Measurements from ENCODE around the gene GCC1.
A peak's percentile ranks its signal among the peaks of the same experiment; 100 is the strongest.
"Not testable (repeated sequence)": the region's sequence is repeated elsewhere in the genome, so short reads cannot be mapped to it uniquely, and the experiment has no call there.

Gene GCC1

DNA sequence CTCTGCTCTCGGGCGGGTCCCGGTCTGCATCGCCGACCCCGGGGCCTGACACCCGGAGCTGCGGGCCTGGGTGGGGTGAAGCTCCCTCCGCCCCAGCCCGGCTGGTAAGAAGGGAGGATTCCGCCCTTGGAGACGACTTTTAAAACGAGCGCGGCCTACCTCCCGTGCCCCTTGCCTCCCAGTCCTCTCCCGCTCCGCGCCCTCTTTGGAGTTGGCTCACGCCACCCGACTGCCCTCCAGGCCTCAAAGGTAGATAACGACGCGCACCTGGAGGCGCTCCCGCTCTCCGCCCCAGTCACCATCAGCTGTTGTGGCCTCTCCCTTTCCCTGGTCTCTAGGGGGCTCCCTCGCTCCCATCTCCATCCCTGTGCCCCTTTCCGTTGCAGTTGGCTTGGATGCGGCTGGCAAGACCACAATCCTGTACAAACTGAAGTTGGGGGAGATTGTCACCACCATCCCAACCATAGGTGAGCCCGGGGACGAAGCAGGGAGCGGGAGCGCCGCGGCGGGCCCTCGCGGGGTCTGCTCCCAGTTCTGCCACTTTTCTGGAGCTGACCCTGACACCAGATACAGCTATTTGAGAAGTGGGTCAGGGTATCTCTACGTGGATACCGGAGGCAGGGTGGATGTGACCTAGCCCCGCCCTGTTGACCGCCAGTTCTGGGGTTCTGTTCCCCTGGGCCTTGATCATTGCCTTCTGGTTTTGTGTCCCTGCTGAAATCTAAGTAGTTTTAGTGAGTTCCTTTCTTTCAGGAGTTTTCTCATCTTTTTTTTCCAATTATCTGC is 3.5 kb upstream of the GCC1 start:
- peak; percentile 65 for DNase-seq

- peak; percentile 93 for DNase-seq
These were observed 2.8 kb upstream of the GCC1 start, which contains the start of gene ARF5 for GRCh38 chr7:127588019-127588696. Gene ARF5 (plus strand): TSS chr7:127588411. CDS start chr7:127588499, 88 bp downstream.

DNA sequence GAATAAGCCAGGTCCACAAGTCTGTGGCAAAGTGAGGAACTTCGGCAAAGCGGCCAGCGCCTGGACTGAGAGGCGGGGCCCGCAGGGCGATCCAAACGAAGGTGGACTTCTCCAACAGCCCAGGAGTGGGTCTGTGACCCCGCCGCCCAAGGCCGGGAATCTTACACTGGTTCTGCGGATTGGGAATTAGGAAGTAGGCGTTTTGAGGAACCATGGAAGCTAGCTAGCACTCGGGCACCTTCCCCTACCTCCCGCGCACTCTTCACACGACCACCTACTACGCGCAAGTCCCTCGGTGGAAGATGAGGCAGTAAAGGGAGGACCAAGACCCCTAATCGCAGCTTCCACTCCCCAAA is 2.2 kb upstream of the GCC1 start:
- DNase-seq: no peak

- DNase-seq: no peak
These were observed 950 bp upstream of the GCC1 start for GRCh38 chr7:127586346-127586745.

- no peak for DNase-seq
These were observed 750 bp downstream of the GCC1 start for GRCh38 chr7:127584648-127585043.

GRCh38 chr7:127582361-127582760 is 3.0 kb downstream of the GCC1 start:
- DNase-seq: no peak

DNA sequence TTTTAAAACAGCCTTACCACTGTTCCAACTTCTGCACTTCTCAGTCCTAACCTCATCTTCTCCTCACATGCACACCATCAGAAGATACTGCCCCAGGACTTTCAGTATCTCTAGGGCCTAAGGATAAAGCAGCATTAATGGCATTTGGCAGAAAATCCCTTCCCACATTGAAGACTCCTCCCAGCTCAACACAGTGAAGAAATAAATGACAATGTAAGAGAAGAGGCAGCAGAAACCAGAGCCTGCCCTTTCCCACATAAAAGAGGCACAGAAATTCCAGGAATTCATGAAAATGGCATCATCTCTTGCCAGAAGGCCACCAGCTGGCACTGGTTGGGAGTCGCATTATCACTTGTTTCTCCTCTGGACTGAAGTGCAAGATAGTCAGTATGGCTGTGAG is 3.7 kb downstream of the GCC1 start:
- no peak for DNase-seq

DNA sequence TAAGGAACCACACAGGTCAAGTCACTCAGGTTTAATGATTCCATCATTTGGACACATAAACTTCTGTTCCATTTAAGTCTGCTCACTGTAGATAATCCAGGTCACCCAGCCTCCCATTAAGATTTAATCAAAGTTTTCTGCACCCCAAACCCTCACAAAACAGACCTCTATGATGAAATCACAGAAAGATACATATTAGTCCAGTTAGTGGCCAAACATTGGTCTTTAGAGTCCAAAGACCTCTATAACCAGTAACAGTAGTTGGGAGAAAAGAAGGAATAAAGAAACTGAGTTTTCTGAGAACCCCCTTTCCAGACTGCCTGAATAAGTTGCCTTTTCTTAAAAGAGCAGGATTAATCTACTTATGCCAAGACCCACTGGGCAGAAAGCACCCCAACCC is 4.8 kb downstream of the GCC1 start:
- no peak for DNase-seq

DNA sequence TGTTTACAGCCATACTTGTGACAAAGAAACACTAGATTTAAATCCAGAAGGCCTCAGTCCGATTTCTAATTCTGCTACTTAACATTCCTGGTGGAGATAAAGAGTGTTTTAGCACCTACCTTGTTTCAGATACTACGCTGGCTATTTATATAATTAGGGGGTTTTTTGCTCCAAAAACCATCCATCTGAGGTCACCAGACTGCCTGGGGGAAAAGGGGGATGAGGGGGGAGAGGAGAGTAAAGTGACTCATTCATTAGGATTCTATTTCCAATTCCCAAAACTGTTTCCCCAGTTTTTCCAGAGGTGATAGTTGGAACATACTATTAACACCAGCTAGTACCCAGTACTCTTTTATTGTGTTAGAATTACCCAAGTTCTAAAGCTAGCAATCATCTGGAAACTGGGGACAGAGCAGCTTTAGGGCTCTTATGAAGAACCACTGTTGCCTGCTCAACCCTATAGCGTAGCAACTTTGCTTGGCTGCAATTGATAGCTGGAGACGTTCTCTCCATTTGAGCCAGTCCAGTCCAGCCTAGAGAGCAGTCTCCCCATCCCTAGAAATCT is 6.6 kb downstream of the GCC1 start:
- DNase-seq: no peak

- no peak for DNase-seq
These were observed 7.2 kb downstream of the GCC1 start for GRCh38 chr7:127578036-127578684.

GRCh38 chr7:127571741-127572505 is 13.5 kb downstream of the GCC1 start:
- DNase-seq: no peak

DNA sequence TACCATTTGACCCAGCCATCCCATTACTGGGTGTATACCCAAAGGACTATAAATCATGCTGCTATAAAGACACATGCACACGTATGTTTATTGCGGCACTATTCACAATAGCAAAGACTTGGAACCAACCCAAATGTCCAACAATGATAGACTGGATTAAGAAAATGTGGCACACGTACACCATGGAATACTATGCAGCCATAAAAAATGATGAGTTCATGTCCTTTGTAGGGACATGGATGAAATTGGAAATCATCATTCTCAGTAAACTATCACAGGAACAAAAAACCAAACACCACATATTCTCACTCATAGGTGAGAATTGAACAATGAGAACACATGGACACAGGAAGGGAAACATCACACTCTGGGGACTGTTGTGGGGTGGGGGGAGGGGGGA is 17.4 kb downstream of the GCC1 start:
- DNase-seq: not testable (repeated sequence)

DNA sequence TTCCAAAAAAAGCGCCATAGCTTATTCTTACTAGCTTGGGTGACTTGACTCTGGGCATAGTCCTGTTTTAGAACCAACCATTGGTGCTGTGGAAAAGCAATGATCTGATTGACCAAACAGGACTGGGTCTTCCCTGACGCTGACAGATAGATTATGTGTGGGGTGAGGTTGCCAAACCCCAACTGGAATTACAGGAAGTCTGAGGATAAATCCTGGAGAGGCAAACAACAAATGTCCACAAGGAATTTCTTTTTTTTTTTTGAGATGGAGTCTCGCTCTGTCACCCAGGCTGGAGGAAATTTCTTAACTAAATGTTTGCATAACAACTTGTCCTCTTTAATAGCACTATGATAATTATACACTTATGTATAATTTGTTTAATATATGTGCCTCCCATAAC is 19.2 kb downstream of the GCC1 start:
- no peak for DNase-seq

GRCh38 chr7:127557803-127558202 is 27.6 kb downstream of the GCC1 start:
- no peak for DNase-seq

- DNase-seq: no peak
These were observed 29.0 kb downstream of the GCC1 start for GRCh38 chr7:127556404-127556803.

DNA sequence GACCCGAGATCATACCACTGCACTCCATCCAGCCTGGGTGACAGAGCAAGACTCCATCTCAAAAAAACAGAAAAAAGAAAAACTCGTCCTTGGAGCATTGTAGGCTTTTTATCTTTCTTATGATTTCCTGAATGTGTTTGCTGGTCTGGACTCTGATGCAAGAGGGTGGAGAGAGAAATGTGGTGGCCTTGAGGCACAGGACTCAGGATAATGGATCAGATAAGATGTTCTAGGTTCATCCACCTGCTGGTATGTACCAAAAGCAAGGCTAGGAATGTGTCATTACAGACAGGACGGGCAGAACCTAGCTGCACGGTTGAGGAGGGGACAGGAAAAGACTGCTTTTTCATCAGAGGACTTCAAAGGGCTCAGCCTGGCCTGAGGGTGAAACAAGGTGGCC is 33.5 kb downstream of the GCC1 start:
- DNase-seq: no peak

DNA sequence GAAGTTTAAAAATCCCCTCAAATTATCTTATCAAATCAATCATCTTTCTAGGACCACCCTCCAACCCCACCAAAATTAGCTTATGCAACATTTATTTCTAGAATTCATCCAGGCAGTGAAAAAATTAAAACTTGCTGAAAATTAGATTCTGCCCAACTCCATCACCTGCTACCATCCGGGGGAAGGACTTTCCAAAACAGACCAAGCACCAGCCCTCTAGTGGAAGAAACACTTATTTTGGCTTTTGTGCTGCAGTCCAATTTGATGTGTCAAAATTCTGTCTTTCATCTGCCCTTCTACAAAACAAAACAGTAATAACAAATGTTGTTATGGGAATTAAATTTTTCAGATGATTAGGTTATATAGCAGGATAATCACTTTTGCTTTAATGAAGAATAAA is 35.1 kb downstream of the GCC1 start:
- DNase-seq: no peak

DNA sequence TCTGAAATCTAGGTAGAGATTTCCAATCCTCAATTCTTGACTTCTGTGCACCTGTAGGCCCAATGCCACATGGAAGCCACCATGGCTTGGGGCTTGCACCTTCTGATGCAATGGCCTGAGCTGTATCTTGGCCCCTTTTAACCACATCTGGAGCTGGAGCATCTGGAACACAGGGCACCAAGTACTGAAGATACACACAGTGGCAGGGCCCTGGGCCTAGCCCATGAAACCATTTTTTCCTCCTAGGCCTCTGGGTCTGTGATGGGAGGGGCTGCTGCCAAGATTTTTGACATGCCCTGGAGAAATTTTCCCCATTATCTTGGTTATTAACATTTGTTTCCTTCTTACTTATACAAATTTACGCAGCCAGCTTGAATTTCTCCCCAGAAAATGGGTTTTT is 39.1 kb downstream of the GCC1 start:
- DNase-seq: no peak

GRCh38 chr7:127541548-127541947 is 43.8 kb downstream of the GCC1 start:
- DNase-seq: no peak

- not testable (repeated sequence) for DNase-seq
These were observed 44.9 kb downstream of the GCC1 start for GRCh38 chr7:127540461-127540860.

- no peak for DNase-seq
These were observed 46.3 kb downstream of the GCC1 start for GRCh38 chr7:127539116-127539515.

GRCh38 chr7:127536741-127537140 is 48.7 kb downstream of the GCC1 start:
- no peak for DNase-seq

GRCh38 chr7:127536394-127536691 is 49.1 kb downstream of the GCC1 start:
- DNase-seq: no peak
